Endothelial cell of umbilical vein (primary cell): ENCODE data around the gene NHS.

Experiments
- EZH2 ChIP-seq: IDR thresholded peaks from 2 replicates; pipeline ENCODE4 v1.6.1; 2012; ENCODE audit warnings: borderline replicate concordance, low read depth, mild to moderate bottlenecking, moderate library complexity, low read length, inconsistent platforms; ENCODE audit not compliant: severe bottlenecking
- FOS ChIP-seq: IDR thresholded peaks from 2 replicates; pipeline ENCODE4 v1.6.1; 2011; ENCODE audit warnings: mild to moderate bottlenecking, low read length, moderate library complexity, borderline replicate concordance; ENCODE audit not compliant: insufficient read depth
- TF ChIP-seq, protein P1 (sequence below), 2 donors: IDR thresholded peaks; 1 replicate in 1 of 2; 2 replicates in 1 of 2; pipeline ENCODE4 v1.5.1; 2011; ENCODE audit warnings: low read length in 2 of 2, mild to moderate bottlenecking in 2 of 2, moderate library complexity in 2 of 2, control low read depth in 1 of 2, inconsistent platforms in 1 of 2, low read depth in 1 of 2; ENCODE audit not compliant: insufficient read depth in 1 of 2; ENCODE audit errors: extremely low read depth in 1 of 2

- TF ChIP-seq EZH2 (no peak), FOS (no peak)
- TF ChIP-seq, protein P1, sequence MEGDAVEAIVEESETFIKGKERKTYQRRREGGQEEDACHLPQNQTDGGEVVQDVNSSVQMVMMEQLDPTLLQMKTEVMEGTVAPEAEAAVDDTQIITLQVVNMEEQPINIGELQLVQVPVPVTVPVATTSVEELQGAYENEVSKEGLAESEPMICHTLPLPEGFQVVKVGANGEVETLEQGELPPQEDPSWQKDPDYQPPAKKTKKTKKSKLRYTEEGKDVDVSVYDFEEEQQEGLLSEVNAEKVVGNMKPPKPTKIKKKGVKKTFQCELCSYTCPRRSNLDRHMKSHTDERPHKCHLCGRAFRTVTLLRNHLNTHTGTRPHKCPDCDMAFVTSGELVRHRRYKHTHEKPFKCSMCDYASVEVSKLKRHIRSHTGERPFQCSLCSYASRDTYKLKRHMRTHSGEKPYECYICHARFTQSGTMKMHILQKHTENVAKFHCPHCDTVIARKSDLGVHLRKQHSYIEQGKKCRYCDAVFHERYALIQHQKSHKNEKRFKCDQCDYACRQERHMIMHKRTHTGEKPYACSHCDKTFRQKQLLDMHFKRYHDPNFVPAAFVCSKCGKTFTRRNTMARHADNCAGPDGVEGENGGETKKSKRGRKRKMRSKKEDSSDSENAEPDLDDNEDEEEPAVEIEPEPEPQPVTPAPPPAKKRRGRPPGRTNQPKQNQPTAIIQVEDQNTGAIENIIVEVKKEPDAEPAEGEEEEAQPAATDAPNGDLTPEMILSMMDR (IDR thresholded peaks at IDR 0.05; ENCODE audit: extremely low read depth in 1 of 2, insufficient read depth in 1 of 2, low read depth in 1 of 2, low read length in 2 of 2) = no peak
Observed at GRCh38 chrX:17744896-17745523, 370.0 kb downstream of the NHS start.
